SK-N-SH (cell line): ENCODE data around the gene MTERF2.
"Not testable (repeated sequence)": the region's sequence is repeated elsewhere in the genome, so short reads cannot be mapped to it uniquely, and the experiment has no call there.

ENCODE experiments used
- EP300 ChIP-seq, 2 experiments: IDR thresholded peaks; 2 replicates each; pipeline versions ENCODE4 v1.4.0 to v1.6.1; 2012; ENCODE audit warnings: borderline replicate concordance in 1 of 2, low read depth in 1 of 2, low read length in 1 of 2
- EZH2phosphoT487 ChIP-seq: fragments of 200-600 bp; sonication (generic); IDR thresholded peaks from 2 replicates; pipeline ENCODE4 v1.6.1; 2017; ENCODE audit warnings: low read depth, mixed run types, mild to moderate bottlenecking, antibody characterized with exemption, moderate library complexity, borderline replicate concordance
- FOXM1 ChIP-seq: IDR thresholded peaks from 2 replicates; pipeline ENCODE4 v1.4.0; 2012; ENCODE audit warnings: low read depth, mild to moderate bottlenecking
- GABPA ChIP-seq: IDR thresholded peaks from 2 replicates; pipeline ENCODE4 v1.4.0; 2012; ENCODE audit warnings: low read depth, mild to moderate bottlenecking
- MEF2A ChIP-seq: IDR thresholded peaks from 2 replicates; pipeline ENCODE4 v1.4.0; 2012; ENCODE audit warnings: low read depth, borderline replicate concordance
- NFIC ChIP-seq: IDR thresholded peaks from 2 replicates; pipeline ENCODE4 v1.4.0; 2012; ENCODE audit warnings: borderline replicate concordance
- POLR2AphosphoS5 ChIP-seq: IDR thresholded peaks from 2 replicates; pipeline ENCODE4 v1.6.1; 2012; ENCODE audit warnings: low read depth, low read length
- RXRA ChIP-seq: IDR thresholded peaks from 2 replicates; pipeline ENCODE4 v1.4.0; 2012; ENCODE audit warnings: low read depth, mild to moderate bottlenecking, borderline replicate concordance
- TAF1 ChIP-seq: IDR thresholded peaks from 2 replicates; pipeline ENCODE4 v1.6.1; 2012; ENCODE audit warnings: low read depth, mild to moderate bottlenecking, low read length, moderate library complexity, borderline replicate concordance
- TEAD4 ChIP-seq: IDR thresholded peaks from 2 replicates; pipeline ENCODE4 v1.4.0; 2012; ENCODE audit warnings: mild to moderate bottlenecking, borderline replicate concordance; ENCODE audit not compliant: insufficient read depth
- YY1 ChIP-seq: IDR thresholded peaks from 2 replicates; pipeline ENCODE4 v1.4.0; 2012; ENCODE audit warnings: low read depth, mild to moderate bottlenecking
- TF ChIP-seq, protein P1 (sequence below): fragments of 200-600 bp; sonication (generic); IDR thresholded peaks from 2 replicates; pipeline ENCODE4 v1.6.1; 2017; ENCODE audit warnings: antibody characterized with exemption, mild to moderate bottlenecking, moderate library complexity
- TF ChIP-seq, protein P2 (sequence below): IDR thresholded peaks from 2 replicates; pipeline ENCODE4 v1.4.0; 2012; ENCODE audit warnings: low read depth

GRCh38 chr12:106996102-106996501 lies 9.2 kb upstream of the MTERF2 start:
- TF ChIP-seq TAF1; FOXM1; EP300 (IDR thresholded peaks at IDR 0.05; ENCODE audit: borderline replicate concordance in 1 of 2, low read depth in 1 of 2, low read length in 1 of 2); POLR2AphosphoS5; MEF2A; YY1; GABPA; NFIC; RXRA; TEAD4; EZH2phosphoT487: not testable (repeated sequence)
- TF ChIP-seq, protein P1, sequence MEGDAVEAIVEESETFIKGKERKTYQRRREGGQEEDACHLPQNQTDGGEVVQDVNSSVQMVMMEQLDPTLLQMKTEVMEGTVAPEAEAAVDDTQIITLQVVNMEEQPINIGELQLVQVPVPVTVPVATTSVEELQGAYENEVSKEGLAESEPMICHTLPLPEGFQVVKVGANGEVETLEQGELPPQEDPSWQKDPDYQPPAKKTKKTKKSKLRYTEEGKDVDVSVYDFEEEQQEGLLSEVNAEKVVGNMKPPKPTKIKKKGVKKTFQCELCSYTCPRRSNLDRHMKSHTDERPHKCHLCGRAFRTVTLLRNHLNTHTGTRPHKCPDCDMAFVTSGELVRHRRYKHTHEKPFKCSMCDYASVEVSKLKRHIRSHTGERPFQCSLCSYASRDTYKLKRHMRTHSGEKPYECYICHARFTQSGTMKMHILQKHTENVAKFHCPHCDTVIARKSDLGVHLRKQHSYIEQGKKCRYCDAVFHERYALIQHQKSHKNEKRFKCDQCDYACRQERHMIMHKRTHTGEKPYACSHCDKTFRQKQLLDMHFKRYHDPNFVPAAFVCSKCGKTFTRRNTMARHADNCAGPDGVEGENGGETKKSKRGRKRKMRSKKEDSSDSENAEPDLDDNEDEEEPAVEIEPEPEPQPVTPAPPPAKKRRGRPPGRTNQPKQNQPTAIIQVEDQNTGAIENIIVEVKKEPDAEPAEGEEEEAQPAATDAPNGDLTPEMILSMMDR: not testable (repeated sequence)
- TF ChIP-seq, protein P2, sequence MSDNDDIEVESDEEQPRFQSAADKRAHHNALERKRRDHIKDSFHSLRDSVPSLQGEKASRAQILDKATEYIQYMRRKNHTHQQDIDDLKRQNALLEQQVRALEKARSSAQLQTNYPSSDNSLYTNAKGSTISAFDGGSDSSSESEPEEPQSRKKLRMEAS: not testable (repeated sequence)
